MCF 10A (cell line): Measurements from ENCODE around the gene KCTD19. TPM values are rescaled to one million over a fixed set of nuclear protein-coding genes. Genes with fewer than 3 reads are reported as not detected.

Experiments
- BruUV-seq: library from RNA; stranded (reverse); fragments of 400-500 nt; replicated peaks from 2 replicates; lab custom pipeline; 2021; lab: Mats Ljungman, UMichigan
- CTCF ChIA-PET: fragments of 300-600 bp; sonication (Branson Sonifier 250); formaldehyde crosslinking; extraction: SDS; loops from one replicate; lab custom pipeline; 2021; ENCODE audit warnings: antibody characterized with exemption, inconsistent platforms; lab: Yijun Ruan, JAX
- POLR2A ChIA-PET: fragments of 300-600, 350-650 bp; sonication (Branson Sonifier 250); formaldehyde crosslinking; extraction: SDS; loops from one replicate; lab custom pipeline; 2020; ENCODE audit warnings: antibody characterized with exemption, inconsistent platforms; lab: Yijun Ruan, JAX
- DNase-seq: peaks from one replicate; pipeline ENCODE4 v3.0.0-alpha.2; 2018; ENCODE audit not compliant: unreplicated experiment
- H3K27ac Mint-ChIP-seq: one replicate; pipeline ENCODE4 v1.8.0; 2022; ENCODE audit warnings: mild to moderate bottlenecking, low read depth, mixed read lengths; ENCODE audit not compliant: unreplicated experiment
- H3K27me3 Mint-ChIP-seq: one replicate; pipeline ENCODE4 v1.8.0; 2022; ENCODE audit warnings: mixed read lengths; ENCODE audit not compliant: insufficient read depth, unreplicated experiment
- H3K36me3 Mint-ChIP-seq: one replicate; pipeline ENCODE4 v1.8.0; 2022; ENCODE audit warnings: mild to moderate bottlenecking, moderate library complexity, mixed read lengths; ENCODE audit not compliant: insufficient read depth, unreplicated experiment
- H3K4me1 Mint-ChIP-seq: one replicate; pipeline ENCODE4 v1.8.0; 2022; ENCODE audit warnings: mixed read lengths; ENCODE audit not compliant: insufficient read depth, unreplicated experiment
- H3K4me3 Mint-ChIP-seq: one replicate; pipeline ENCODE4 v1.8.0; 2022; ENCODE audit warnings: mild to moderate bottlenecking, moderate library complexity, mixed read lengths; ENCODE audit not compliant: unreplicated experiment
- H3K9me3 Mint-ChIP-seq: one replicate; pipeline ENCODE4 v1.8.0; 2022; ENCODE audit warnings: mixed read lengths; ENCODE audit not compliant: unreplicated experiment
- CTCF ChIP-seq: fragments of 200-600 bp; IDR thresholded peaks from one replicate; pipeline ENCODE4 v1.8.0; 2022; ENCODE audit warnings: antibody characterized with exemption, mild to moderate bottlenecking; ENCODE audit not compliant: unreplicated experiment
- intact Hi-C: fragments of 100-400 bp; cut with micrococcal nuclease; formaldehyde crosslinking; loops from 2 replicates; pipeline ENCODE4 v1.14.1; 2022
- total RNA-seq: library from RNA; stranded (reverse); gene quantifications from 2 replicates; pipeline ENCODE4 v1.2.3, GENCODE V29; 2022

The KCTD19 gene
- total RNA-seq, 1 experiment from 2014 or later, result not detected

DNA sequence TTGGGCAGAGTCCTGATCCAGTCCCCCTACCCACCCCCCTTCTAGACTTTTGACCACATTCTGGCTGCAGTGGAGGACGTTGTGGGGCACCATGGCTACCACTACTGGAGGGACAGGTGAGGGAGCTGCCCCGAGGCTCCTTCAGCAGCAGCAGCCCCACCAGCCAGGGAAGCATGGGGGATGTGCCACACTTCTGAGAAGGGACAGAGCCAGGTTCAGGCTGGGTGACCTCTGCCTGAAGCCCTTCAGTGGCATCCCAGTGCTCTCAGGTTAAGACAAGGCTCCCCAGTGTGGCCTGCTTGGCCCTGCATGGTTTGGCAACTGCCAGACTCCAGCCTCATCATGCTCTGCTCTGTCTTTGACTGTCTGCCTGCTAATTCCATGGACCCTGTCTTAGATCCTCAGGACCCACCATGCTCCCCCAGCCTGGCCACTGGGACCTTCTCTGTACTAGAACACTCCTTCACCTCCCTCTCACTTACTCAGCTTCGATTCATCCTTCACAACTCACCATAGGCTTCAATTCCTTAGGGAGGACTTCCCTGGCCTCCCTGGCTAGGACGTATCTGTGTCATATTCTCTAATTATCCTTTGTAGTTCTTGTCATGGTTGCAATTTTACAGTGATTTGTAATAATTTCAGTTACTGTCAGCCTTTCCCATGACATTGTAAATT, 68.9 kb downstream of the KCTD19 start:
- POLR2A ChIA-PET, result no interaction called here
- intact Hi-C loops, result no loop called here
- DNase-seq, result no peak
- Mint-ChIP-seq H3K27ac (no peak overlapping the region), H3K36me3 (no peaks in the 10 kb centered on the region), H3K4me3 (no peak overlapping the region), H3K4me1 (no peaks in the 10 kb centered on the region), H3K27me3 (peaks cover 7% of the 10 kb centered on the region), H3K9me3 (no peaks in the 10 kb centered on the region)
- CTCF ChIA-PET, result interaction anchor here (0.9 to 1.3 kb wide), 3 partner anchors 20 to 159 kb away, joined by 3 to 10 read pairs (median 5); partner anchors contain the start of gene ZDHHC1
- TF ChIP-seq CTCF, result no peak
- BruUV-seq, result no TSS peak

DNA sequence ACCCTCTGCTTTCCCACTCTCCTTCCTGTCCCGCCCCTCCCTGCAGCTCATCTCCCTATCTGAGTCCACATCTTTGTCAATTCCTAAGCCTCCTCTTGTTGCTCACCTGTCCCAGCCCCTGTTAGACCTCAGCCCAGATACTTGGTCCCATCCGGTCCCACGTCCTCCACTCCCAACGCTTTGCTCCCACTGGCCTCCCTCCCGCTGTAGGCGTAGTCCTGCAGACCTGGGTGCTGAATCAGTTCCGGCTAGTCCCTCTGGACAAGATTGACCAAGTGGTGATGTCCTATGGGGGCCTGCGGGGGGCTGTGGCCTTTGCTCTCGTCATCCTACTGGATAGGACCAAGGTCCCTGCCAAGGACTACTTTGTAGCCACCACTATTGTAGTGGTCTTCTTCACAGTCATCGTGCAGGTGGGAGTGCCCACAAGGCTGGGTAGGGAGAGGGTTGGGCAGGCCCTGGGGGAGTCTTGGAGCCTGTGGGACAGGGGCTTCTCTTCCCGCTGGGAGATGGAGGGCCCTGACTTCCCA, 69.8 kb downstream of the KCTD19 start:
- BruUV-seq, result no TSS peak
- H3K27me3 Mint-ChIP-seq, result no peaks in the 10 kb centered on the region
- H3K9me3 Mint-ChIP-seq, result no peaks in the 10 kb centered on the region
- no peaks in the 10 kb centered on the region for H3K36me3 Mint-ChIP-seq
- ChIA-PET POLR2A (no interaction called here), CTCF (no interaction called here)
- H3K4me3 Mint-ChIP-seq, result no peak overlapping the region
- intact Hi-C loops, result no loop called here
- no peak for TF ChIP-seq CTCF
- DNase-seq, result no peak
- H3K4me1 Mint-ChIP-seq, result no peaks in the 10 kb centered on the region
- no peak overlapping the region for H3K27ac Mint-ChIP-seq

DNA sequence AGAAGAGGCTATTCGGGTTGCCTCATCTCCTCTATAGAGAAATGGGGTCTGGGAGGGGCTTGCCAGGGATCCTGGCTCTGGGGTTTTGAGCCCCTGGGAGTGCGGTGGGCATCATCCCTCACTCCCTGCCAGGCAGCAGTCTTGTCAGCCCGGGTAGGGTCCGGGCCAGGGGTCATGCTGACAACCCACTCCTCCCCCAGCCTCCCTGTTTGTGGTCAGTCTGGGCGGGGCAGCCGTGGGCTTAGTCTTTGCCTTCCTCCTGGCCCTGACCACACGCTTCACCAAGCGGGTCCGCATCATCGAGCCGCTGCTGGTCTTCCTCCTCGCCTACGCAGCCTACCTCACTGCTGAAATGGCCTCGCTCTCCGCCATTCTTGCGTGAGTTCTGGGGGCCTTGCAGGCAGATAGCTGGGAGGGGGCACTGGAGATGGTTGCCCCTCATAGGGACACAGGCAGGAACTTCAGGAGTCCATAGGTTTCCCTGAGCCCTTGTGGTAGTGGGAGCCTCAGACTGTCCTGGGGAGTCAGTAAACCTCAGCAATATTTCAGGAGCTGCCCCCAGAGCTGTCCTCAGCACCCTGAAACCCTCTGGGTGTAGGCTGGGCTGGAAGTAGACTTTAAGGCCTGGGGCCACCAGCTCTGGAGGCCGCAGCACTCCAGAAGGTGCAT, 70.9 kb downstream of the KCTD19 start:
- no peak overlapping the region for H3K27ac Mint-ChIP-seq

More for the DNA sequence above, 70.9 kb downstream of the KCTD19 start:
- no peak for TF ChIP-seq CTCF
- no peak for DNase-seq
- ChIA-PET POLR2A (no interaction called here), CTCF (interaction anchor here (0.6 kb wide), 2 partner anchors 8 to 160 kb away, joined by 3 read pairs; partner anchors contain the start of gene ZDHHC1)
- no peaks in the 10 kb centered on the region for H3K9me3 Mint-ChIP-seq
- no peaks in the 10 kb centered on the region for H3K27me3 Mint-ChIP-seq
- no TSS peak for BruUV-seq
- no peak overlapping the region for H3K4me3 Mint-ChIP-seq
- no peaks in the 10 kb centered on the region for H3K4me1 Mint-ChIP-seq
- intact Hi-C loops, result no loop called here
- H3K36me3 Mint-ChIP-seq, result no peaks in the 10 kb centered on the region
